Measurements from ENCODE around the gene NKAIN1.

DNA sequence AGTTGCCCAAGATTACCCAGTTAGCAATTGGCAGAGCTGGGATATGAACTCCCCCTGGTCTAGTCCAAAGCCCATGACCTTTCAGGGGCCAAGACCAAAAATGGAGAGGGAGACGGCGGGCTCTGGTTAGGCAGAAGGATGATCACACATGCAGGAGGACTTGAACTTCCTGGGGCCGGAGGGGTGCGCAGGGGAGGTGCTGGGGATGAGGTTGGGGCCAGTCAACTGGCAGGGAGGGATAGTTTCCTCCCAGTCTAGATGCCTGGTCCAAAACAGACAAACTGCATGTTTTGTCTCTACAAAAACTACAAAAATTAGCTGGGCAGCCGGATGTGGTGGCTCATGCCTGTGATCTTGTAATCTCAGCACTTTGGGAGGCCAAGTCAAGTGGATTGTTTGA is 78.1 kb downstream of the NKAIN1 start:
- TF ChIP-seq, protein P1, sequence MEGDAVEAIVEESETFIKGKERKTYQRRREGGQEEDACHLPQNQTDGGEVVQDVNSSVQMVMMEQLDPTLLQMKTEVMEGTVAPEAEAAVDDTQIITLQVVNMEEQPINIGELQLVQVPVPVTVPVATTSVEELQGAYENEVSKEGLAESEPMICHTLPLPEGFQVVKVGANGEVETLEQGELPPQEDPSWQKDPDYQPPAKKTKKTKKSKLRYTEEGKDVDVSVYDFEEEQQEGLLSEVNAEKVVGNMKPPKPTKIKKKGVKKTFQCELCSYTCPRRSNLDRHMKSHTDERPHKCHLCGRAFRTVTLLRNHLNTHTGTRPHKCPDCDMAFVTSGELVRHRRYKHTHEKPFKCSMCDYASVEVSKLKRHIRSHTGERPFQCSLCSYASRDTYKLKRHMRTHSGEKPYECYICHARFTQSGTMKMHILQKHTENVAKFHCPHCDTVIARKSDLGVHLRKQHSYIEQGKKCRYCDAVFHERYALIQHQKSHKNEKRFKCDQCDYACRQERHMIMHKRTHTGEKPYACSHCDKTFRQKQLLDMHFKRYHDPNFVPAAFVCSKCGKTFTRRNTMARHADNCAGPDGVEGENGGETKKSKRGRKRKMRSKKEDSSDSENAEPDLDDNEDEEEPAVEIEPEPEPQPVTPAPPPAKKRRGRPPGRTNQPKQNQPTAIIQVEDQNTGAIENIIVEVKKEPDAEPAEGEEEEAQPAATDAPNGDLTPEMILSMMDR (IDR thresholded peaks at IDR 0.05; ENCODE audit: low read depth, low read length) = no peak
- no peak for TF ChIP-seq EZH2phosphoT487 (IDR thresholded peaks at IDR 0.05; ENCODE audit: low read depth)
